GM18507 (cell line): ENCODE measurements around the gene EVI5.
"Not testable (repeated sequence)": the region's sequence is repeated elsewhere in the genome, so short reads cannot be mapped to it uniquely, and the experiment has no call there.

Experiments used
- DNase-seq: peaks from one replicate; pipeline ENCODE4 v3.0.0; 2011; ENCODE audit warnings: low read depth; ENCODE audit not compliant: insufficient read length; ENCODE audit errors: extremely low spot score
- FAIRE-seq: peaks from 2 replicates; lab custom pipeline; 2011; peaks lifted over from hg19 to GRCh38; lab: Jason Lieb, UNC

Gene EVI5

GRCh38 chr1:92619466-92620189 lies 165.3 kb downstream of the EVI5 start:
- FAIRE-seq, result no peak
- no peak for DNase-seq

DNA sequence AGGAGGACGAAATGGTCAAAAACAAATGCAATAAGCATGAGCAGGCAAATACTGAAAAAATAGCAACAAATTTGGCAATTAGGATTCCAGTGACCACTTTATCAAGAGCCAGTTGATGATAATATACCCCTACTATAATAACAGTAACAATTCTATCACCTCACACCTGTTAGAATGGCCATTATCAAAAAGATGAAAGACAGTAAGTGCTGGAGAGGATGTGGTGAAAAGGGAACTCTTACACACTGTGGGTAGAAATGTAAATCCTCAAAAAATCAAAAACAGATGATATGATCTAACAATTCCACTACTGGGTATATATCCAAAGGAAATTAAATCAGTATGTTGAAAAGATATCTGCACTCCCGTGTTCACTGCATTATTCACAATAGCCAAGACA lies 183.9 kb downstream of the EVI5 start:
- DNase-seq (no peak), FAIRE-seq (no peak)

DNA sequence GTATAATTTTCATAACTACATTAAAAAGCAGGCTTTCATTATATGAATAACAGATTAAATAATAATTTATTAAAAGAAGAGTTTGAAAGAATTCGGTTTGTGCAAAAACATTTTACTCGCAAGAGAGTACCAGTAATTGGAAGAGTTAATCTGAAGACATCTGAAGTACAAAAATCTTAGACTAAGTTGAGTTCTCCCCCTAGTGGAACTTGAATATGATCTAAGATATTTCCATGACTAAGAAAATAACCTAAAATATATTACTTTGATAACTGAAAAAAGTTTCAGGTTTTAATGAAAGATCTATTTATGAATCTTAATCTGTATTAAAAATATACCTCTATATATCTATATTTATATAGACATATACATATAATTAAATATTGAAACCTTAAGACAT lies 185.7 kb downstream of the EVI5 start:
- DNase-seq, result no peak

GRCh38 chr1:92589361-92589760 lies 195.5 kb downstream of the EVI5 start:
- DNase-seq, FAIRE-seq: not testable (repeated sequence)

More for the DNA sequence above, 185.7 kb downstream of the EVI5 start:
- peak; percentile 72 for FAIRE-seq

GRCh38 chr1:92587445-92587844 lies 197.5 kb downstream of the EVI5 start:
- DNase-seq (no peak), FAIRE-seq (peak; percentile 65)

- peak; percentile 45 for FAIRE-seq
- DNase-seq, result no peak
These were observed 199.1 kb downstream of the EVI5 start for GRCh38 chr1:92585831-92586230.

DNA sequence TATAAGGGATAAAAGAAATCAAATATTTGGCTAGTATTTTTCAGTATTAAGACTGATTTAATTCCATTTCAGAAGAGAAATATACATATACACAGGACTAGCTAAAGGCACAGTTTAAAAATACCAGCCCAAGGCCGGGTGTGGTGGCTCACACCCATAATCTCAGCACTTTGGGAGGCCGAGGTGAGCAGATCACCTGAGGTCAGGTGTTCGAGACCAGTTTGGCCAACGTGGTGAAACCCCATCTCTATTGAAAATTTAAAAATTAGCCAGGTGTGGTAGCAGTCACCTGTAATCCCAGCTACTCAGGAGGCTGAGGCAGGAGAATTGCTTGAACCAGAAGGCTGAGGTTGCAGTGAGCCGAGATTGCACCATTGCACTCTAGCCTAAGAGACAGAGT lies 200.1 kb downstream of the EVI5 start:
- FAIRE-seq, DNase-seq: not testable (repeated sequence)

- FAIRE-seq (peak; percentile 92), DNase-seq (no peak)
These were observed 200.8 kb downstream of the EVI5 start for GRCh38 chr1:92583821-92584760.

DNA sequence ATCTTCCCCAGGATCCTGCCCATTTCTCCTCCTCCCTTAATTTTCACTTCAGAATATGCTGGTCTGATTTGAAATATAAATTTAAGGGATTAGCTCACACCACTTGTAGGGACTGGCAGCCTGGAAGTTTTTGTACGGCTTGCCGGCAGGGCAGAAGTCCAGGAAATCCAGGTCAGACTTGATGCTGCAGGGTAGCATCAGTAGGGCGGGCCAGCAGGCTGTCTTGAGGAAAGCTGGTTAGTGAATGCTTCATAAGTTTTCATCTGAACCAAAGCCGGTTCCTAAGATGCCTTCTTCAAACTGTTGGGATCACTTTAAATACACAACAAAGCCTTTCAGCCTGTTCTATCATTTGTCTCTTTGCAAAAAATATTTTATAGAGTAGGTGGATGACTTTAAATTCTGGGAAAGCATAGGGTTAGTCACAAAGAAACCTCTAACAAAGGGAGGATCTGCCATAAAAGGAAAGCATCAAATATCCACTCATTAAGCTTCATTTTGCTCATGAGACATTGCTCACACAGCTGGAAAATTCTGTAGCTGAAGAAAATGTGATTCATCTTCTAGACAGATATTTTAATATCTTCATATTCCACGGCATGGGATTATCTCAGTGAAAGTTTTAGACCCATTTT lies 207.5 kb downstream of the EVI5 start:
- DNase-seq (no peak), FAIRE-seq (no peak)

DNA sequence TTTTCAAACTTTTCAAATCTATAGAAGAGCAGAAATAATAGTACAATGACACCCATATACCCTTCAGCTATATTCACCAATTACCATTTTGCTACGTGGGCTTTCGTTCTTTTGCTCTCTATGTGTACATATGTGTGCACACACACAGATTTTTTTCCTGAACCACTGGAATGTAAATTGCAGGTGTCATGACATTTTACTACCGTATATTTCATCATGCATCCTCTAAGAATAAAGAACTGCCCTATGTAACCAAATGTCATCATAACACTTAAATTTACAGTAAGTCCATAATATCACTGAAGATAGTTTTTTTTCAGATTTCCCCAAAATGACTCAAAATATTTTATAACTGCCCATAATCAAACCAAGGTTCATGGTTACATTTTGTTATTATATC lies 209.8 kb downstream of the EVI5 start:
- no peak for DNase-seq
- no peak for FAIRE-seq

GRCh38 chr1:92572520-92572919 lies 212.4 kb downstream of the EVI5 start:
- DNase-seq, result no peak
- FAIRE-seq, result no peak

DNA sequence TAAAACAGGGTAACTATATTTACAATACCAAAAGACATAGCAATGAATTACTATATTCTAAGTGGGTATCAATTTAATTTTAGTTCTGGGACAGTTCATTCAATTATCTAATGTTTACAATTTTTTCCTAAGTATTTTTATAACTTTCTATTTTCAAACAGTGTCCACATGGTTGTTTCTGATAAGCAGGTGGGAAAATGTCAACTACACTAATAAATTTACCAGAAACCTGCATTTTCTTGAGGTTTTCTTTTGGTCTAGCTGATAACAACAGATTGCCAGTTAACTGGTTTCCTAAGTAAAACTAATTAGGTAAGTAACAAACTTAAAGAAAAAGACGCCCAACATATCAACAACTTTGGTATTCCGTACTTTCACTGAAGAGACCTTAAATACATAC lies 213.3 kb downstream of the EVI5 start:
- DNase-seq (no peak), FAIRE-seq (no peak)

- DNase-seq (no peak), FAIRE-seq (no peak)
These were observed 217.6 kb downstream of the EVI5 start for GRCh38 chr1:92567211-92567868.

DNA sequence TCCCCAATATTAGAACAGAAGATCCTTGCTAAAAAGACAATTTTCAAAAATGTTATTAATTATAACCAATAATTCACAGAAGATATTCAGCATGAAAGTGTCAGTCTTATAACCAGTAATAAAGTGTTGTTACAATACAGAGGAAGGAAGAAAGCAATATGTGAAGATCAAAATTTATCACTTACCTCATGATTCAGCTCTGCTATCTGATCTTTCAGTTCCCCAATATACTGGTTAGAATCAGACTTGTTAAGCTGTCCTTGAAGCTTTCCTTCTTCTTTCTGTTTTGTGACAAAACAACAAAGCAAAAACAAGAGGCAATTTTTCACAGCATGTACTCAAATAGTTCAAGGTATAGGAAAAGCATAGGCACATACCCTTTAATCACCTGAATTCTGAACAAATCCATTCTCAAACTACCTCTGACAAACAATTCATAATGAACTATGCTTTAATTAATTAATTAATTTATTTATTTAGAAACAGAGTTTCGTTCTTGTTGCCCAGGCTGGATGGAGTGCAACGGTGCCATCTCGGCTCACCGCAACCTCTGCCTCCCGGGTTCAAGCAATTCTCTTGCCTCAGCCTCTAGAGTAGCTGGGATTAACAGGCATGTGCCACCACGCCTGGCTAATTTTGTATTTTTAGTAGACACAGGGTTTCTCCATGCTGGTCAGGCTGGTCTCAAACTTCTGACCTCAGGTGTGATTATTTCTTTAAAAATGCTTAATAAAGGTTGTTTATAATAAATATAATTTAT lies 221.3 kb downstream of the EVI5 start:
- DNase-seq (no peak), FAIRE-seq (peak; percentile 90)

- DNase-seq (no peak), FAIRE-seq (no peak)
These were observed 228.6 kb downstream of the EVI5 start for GRCh38 chr1:92556350-92556749.

GRCh38 chr1:92554216-92554615 lies 230.7 kb downstream of the EVI5 start:
- DNase-seq, result no peak
- FAIRE-seq, result no peak

DNA sequence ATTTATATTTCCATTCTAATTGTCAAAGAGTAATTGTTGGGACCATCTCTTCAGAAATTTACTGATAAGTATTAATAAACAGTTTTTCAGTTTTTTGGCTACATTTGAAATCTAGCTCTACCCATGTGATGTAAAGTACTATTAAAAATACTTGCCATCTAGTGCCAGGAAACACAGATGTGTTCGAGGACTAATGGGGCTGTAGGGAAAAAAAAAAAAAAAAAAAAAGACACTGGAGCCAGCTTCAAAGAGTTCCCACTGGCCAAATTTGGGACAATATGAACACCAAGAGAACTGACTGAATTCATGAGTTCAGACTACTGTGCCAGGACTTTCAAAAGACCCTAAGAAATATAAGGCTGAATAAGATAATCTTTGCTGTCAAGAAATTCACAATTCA lies 233.0 kb downstream of the EVI5 start:
- no peak for DNase-seq
- FAIRE-seq, result no peak

DNA sequence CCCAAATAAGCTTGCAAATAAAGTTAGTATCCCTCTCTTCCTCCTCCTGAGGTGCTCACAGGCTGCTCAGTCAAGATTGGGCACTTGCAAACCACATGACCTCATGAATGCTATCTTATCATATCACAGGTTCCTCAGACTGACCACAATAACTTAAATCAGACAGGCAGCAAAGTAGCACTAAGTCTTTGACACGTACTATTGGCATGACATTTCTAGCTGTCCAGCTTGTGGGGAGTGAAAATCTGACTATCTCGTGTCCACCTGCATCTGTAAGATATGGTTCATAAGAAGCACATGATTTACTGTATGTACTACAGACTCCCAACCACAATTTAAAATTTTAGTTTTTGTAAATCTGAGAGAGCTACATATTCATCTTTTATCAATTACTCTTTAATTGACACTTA lies 240.1 kb downstream of the EVI5 start:
- FAIRE-seq (no peak), DNase-seq (no peak)
